Measurements from ENCODE around the gene ANO9. TPM values are rescaled to one million over a fixed set of nuclear protein-coding genes. Genes with fewer than 3 reads are reported as not detected.

Gene ANO9
- total RNA-seq, 1 experiment from 2014 or later: 16.6 TPM

GRCh38 chr11:457111-457760 is 15.4 kb upstream of the ANO9 start:
- H4K20me1 ChIP-seq (ENCODE audit: low read length): no peaks in the 10 kb centered on the region
- peaks cover 54% of the 10 kb centered on the region for H3K79me2 ChIP-seq (ENCODE audit: low read length)

DNA sequence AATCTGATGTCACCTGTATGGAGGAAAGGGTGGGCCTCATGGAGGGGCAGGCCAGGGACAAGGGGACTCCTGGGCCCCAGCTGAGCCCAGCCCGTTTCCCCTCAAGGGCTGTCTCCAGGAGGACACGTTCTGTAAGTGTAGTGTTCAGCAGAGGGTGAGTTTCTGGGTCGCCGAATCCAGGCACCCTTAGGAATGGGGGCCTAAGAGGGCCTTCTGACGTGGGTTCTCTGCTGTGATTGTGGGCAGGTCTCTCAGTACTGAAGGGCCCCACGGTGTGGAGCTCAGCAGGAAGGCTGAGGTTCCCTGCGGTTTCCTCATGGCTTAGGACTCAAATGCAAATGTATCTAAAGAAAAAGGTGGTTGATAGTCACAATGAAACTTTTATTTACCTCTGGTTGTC is 14.7 kb upstream of the ANO9 start:
- Histone ChIP-seq H3K9ac (ENCODE audit: low read length) (no peak overlapping the region), H3K9me2 (replicated peaks; ENCODE audit: low read length) (no peaks in the 10 kb centered on the region), H2AFZ (ENCODE audit: low read length) (no peak overlapping the region), H3K79me2 (ENCODE audit: low read length) (peaks cover 61% of the 10 kb centered on the region), H3K9me3 (ENCODE audit: low read length) (no peaks in the 10 kb centered on the region), H3F3A (ENCODE audit: low read length, unreplicated experiment) (no peaks in the 10 kb centered on the region), H3K27me3 (ENCODE audit: low read length) (no peaks in the 10 kb centered on the region), H3K27ac (ENCODE audit: low read length) (no peak overlapping the region), H4K20me1 (ENCODE audit: low read length) (no peaks in the 10 kb centered on the region), H3K4me2 (ENCODE audit: low read length) (no peak overlapping the region), H3K36me3 (ENCODE audit: low read depth, low read length) (0 out of 2 replicates have a peak, but pooled peaks cover 2% of the 10 kb centered on the region), H3K4me3 (ENCODE audit: low read length) (no peak overlapping the region), H3K4me1 (ENCODE audit: insufficient read depth, low read length) (peaks cover under 1% of the 10 kb centered on the region; the same call in 1 of the 2 replicates)
- POLR2A ChIA-PET (ENCODE audit: unreplicated experiment): no interaction called here
- ATAC-seq (no peak), DNase-seq (no peak)
- TF ChIP-seq EZH2phosphoT487 (IDR thresholded peaks at IDR 0.05; ENCODE audit: borderline replicate concordance, low read length) (no peak), EZH2 (IDR thresholded peaks at IDR 0.05; ENCODE audit: low read length, unreplicated experiment) (no peak)
- TF ChIP-seq, protein P1, sequence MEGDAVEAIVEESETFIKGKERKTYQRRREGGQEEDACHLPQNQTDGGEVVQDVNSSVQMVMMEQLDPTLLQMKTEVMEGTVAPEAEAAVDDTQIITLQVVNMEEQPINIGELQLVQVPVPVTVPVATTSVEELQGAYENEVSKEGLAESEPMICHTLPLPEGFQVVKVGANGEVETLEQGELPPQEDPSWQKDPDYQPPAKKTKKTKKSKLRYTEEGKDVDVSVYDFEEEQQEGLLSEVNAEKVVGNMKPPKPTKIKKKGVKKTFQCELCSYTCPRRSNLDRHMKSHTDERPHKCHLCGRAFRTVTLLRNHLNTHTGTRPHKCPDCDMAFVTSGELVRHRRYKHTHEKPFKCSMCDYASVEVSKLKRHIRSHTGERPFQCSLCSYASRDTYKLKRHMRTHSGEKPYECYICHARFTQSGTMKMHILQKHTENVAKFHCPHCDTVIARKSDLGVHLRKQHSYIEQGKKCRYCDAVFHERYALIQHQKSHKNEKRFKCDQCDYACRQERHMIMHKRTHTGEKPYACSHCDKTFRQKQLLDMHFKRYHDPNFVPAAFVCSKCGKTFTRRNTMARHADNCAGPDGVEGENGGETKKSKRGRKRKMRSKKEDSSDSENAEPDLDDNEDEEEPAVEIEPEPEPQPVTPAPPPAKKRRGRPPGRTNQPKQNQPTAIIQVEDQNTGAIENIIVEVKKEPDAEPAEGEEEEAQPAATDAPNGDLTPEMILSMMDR (conservative IDR thresholded peaks at IDR 0.05; ENCODE audit: low read depth, low read length): no peak
- intact Hi-C loops (cut with micrococcal nuclease): no loop called here
- no TSS peak for BruUV-seq (replicated peaks)
- CTCF ChIA-PET: no interaction called here

More at GRCh38 chr11:457111-457760, 15.4 kb upstream of the ANO9 start:
- no peak for ATAC-seq
- no peaks in the 10 kb centered on the region for H3K9me3 ChIP-seq (ENCODE audit: low read length)
- CTCF ChIA-PET: interaction anchor here (0.6 kb wide), 1 partner anchor 17 kb away, joined by 3 read pairs; no protein-coding TSS in a partner anchor
- H3K36me3 ChIP-seq (ENCODE audit: low read depth, low read length): 0 out of 2 replicates have a peak, but pooled peaks cover 2% of the 10 kb centered on the region
- H2AFZ ChIP-seq (ENCODE audit: low read length): no peak overlapping the region
- POLR2A ChIA-PET (ENCODE audit: unreplicated experiment): no interaction called here
- intact Hi-C loops (cut with micrococcal nuclease): no loop called here
- no peak overlapping the region for H3K9ac ChIP-seq (ENCODE audit: low read length)
- no peak for DNase-seq
- no peaks in the 10 kb centered on the region for H3K4me1 ChIP-seq (ENCODE audit: insufficient read depth, low read length)
- H3K9me2 ChIP-seq (replicated peaks; ENCODE audit: low read length): no peaks in the 10 kb centered on the region
- no peaks in the 10 kb centered on the region for H3K27me3 ChIP-seq (ENCODE audit: low read length)
- no peaks in the 10 kb centered on the region for H3F3A ChIP-seq (ENCODE audit: low read length, unreplicated experiment)
- TF ChIP-seq EZH2 (IDR thresholded peaks at IDR 0.05; ENCODE audit: low read length, unreplicated experiment) (no peak), EZH2phosphoT487 (IDR thresholded peaks at IDR 0.05; ENCODE audit: borderline replicate concordance, low read length) (no peak)
- TF ChIP-seq, protein P1 (conservative IDR thresholded peaks at IDR 0.05; ENCODE audit: low read depth, low read length): no peak
- no peak overlapping the region for H3K27ac ChIP-seq (ENCODE audit: low read length)
- no peak overlapping the region for H3K4me2 ChIP-seq (ENCODE audit: low read length)
- H3K4me3 ChIP-seq (ENCODE audit: low read length): no peak overlapping the region
- BruUV-seq (replicated peaks): no TSS peak

DNA sequence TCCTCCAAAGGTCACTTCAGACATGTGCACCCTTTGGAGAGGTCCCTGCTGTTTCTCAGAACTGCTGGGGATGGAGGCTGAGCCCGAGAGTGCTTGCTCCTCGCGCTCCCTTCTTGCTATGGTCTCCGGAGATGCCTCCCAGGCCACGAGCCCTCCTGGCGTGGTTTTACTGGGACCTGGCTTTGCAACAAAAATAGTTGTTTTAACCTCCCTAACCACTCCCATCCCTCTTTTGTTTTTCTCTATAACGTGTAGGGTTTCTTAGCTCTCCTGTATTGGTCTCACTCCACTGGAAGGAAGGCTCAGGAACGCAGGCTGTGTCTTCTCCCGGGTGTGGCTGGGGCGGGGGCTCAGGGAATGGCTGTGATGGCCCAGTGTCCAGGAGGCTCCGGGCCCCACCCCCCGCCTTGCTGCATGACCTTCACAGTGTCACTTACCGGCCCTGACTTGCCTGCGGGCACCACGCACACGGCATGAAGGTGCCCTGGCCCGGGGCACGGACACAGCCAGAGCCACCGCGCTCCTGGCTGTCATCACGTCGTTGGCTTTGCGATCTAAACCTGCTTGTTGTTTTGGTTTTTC is 13.8 kb upstream of the ANO9 start:
- Histone ChIP-seq H3F3A (ENCODE audit: low read length, unreplicated experiment) (no peaks in the 10 kb centered on the region), H3K4me2 (ENCODE audit: low read length) (no peak overlapping the region), H3K9me3 (ENCODE audit: low read length) (no peaks in the 10 kb centered on the region), H3K27me3 (ENCODE audit: low read length) (no peaks in the 10 kb centered on the region), H3K4me1 (ENCODE audit: insufficient read depth, low read length) (peaks cover 6% of the 10 kb centered on the region; the same call in 1 of the 2 replicates), H3K27ac (ENCODE audit: low read length) (no peak overlapping the region), H3K4me3 (ENCODE audit: low read length) (no peak overlapping the region), H3K9ac (ENCODE audit: low read length) (no peak overlapping the region), H3K36me3 (ENCODE audit: low read depth, low read length) (0 out of 2 replicates have a peak, but pooled peaks cover 2% of the 10 kb centered on the region), H3K79me2 (ENCODE audit: low read length) (peaks cover 70% of the 10 kb centered on the region), H2AFZ (ENCODE audit: low read length) (no peak overlapping the region), H4K20me1 (ENCODE audit: low read length) (peaks cover 4% of the 10 kb centered on the region; the same call in 1 of the 2 replicates), H3K9me2 (replicated peaks; ENCODE audit: low read length) (no peaks in the 10 kb centered on the region)
- no peak for TF ChIP-seq EZH2 (IDR thresholded peaks at IDR 0.05; ENCODE audit: low read length, unreplicated experiment)
- TF ChIP-seq EZH2phosphoT487 (IDR thresholded peaks at IDR 0.05; ENCODE audit: borderline replicate concordance, low read length): no peak
- TF ChIP-seq, protein P1 (conservative IDR thresholded peaks at IDR 0.05; ENCODE audit: low read depth, low read length): no peak
- ChIA-PET POLR2A (ENCODE audit: unreplicated experiment) (no interaction called here), CTCF (no interaction called here)
- no peak for ATAC-seq
- DNase-seq: no peak
- intact Hi-C loops (cut with micrococcal nuclease): no loop called here
- BruUV-seq (replicated peaks): no TSS peak
